Measurements from ENCODE around the gene MCTP2. TPM values are rescaled to one million over a fixed set of nuclear protein-coding genes. Genes with fewer than 3 reads are reported as not detected.

Gene MCTP2
- total RNA-seq, 1 experiment from 2014 or later: 0.19 TPM

DNA sequence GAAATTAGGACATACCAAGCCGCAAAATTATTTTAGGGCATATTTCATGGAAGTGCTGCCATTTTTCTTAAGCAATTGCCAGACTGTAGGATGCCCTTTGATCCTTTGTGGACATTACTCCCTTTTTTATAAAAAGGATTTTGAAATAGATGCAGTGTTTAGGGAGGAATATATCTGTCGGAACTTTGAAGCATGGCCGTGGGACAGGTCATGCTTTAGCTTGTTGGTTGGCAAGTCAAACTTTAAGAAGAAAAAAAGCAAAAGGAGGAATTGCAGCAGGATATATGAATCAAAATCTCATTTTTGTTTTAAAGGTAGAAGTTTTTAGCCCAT lies 122.1 kb downstream of the MCTP2 start:
- intact Hi-C loops (cut with micrococcal nuclease; ENCODE audit: unreplicated experiment): no loop called here
- no peak for TF ChIP-seq EZH2 (IDR thresholded peaks at IDR 0.05; ENCODE audit: borderline replicate concordance, low read depth, low read length, poor library complexity, severe bottlenecking)
- ChIA-PET CTCF (no interaction called here), POLR2A (ENCODE audit: low non-redundant PET) (no interaction called here)
- no TSS peak for BruUV-seq (replicated peaks)
- Histone ChIP-seq H3K27me3 (replicated peaks; ENCODE audit: insufficient read depth, low read depth, low read length, poor library complexity) (no peaks in the 10 kb centered on the region), H3K27ac (ENCODE audit: low read depth, low read length, poor library complexity, severe bottlenecking) (no peak overlapping the region), H3K36me3 (ENCODE audit: insufficient read depth, low read length, poor library complexity, severe bottlenecking) (no peaks in the 10 kb centered on the region), H3K9me3 (ENCODE audit: low read depth, low read length, poor library complexity, severe bottlenecking) (no peaks in the 10 kb centered on the region), H3K4me1 (ENCODE audit: insufficient read depth, low read length, poor library complexity, severe bottlenecking) (no peaks in the 10 kb centered on the region), H3K4me3 (ENCODE audit: low read depth, low read length, poor library complexity, severe bottlenecking) (no peak overlapping the region)
- DNase-seq (ENCODE audit: low spot score): no peak

DNA sequence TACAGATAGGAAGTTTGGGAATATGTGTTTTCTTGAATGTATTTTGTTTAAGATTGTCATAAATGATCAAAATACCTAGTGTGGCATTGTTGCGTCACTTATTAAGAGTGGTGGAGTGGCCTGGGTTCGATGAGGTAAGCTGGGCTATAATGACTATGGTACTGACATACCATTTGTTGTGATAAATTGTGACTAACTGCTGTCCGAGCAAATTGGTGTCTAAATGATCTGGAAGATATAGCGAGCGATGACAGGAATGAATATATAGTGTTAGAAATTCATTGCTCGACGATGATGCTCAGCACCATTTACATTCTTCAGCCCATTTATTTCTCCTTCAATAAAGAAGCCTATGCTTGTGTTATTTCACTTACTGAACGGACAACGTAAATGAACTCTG lies 123.3 kb downstream of the MCTP2 start:
- Histone ChIP-seq H3K4me1 (ENCODE audit: insufficient read depth, low read length, poor library complexity, severe bottlenecking) (no peaks in the 10 kb centered on the region), H3K9me3 (ENCODE audit: low read depth, low read length, poor library complexity, severe bottlenecking) (no peaks in the 10 kb centered on the region), H3K4me3 (ENCODE audit: low read depth, low read length, poor library complexity, severe bottlenecking) (no peak overlapping the region), H3K36me3 (ENCODE audit: insufficient read depth, low read length, poor library complexity, severe bottlenecking) (no peaks in the 10 kb centered on the region), H3K27ac (ENCODE audit: low read depth, low read length, poor library complexity, severe bottlenecking) (no peak overlapping the region), H3K27me3 (replicated peaks; ENCODE audit: insufficient read depth, low read depth, low read length, poor library complexity) (no peaks in the 10 kb centered on the region)
- intact Hi-C loops (cut with micrococcal nuclease; ENCODE audit: unreplicated experiment): no loop called here
- TF ChIP-seq EZH2 (IDR thresholded peaks at IDR 0.05; ENCODE audit: borderline replicate concordance, low read depth, low read length, poor library complexity, severe bottlenecking): no peak
- TF ChIP-seq, protein P1, sequence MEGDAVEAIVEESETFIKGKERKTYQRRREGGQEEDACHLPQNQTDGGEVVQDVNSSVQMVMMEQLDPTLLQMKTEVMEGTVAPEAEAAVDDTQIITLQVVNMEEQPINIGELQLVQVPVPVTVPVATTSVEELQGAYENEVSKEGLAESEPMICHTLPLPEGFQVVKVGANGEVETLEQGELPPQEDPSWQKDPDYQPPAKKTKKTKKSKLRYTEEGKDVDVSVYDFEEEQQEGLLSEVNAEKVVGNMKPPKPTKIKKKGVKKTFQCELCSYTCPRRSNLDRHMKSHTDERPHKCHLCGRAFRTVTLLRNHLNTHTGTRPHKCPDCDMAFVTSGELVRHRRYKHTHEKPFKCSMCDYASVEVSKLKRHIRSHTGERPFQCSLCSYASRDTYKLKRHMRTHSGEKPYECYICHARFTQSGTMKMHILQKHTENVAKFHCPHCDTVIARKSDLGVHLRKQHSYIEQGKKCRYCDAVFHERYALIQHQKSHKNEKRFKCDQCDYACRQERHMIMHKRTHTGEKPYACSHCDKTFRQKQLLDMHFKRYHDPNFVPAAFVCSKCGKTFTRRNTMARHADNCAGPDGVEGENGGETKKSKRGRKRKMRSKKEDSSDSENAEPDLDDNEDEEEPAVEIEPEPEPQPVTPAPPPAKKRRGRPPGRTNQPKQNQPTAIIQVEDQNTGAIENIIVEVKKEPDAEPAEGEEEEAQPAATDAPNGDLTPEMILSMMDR (conservative IDR thresholded peaks at IDR 0.05; ENCODE audit: low read depth, low read length): no peak
- BruUV-seq (replicated peaks): no TSS peak
- CTCF ChIA-PET: no interaction called here
- DNase-seq (ENCODE audit: low spot score): no peak
- POLR2A ChIA-PET (ENCODE audit: low non-redundant PET): no interaction called here

GRCh38 chr15:94359716-94360115 lies 128.4 kb downstream of the MCTP2 start:
- TF ChIP-seq EZH2 (IDR thresholded peaks at IDR 0.05; ENCODE audit: borderline replicate concordance, low read depth, low read length, poor library complexity, severe bottlenecking): no peak
- TF ChIP-seq, protein P1 (conservative IDR thresholded peaks at IDR 0.05; ENCODE audit: low read depth, low read length): no peak
- Histone ChIP-seq H3K4me1 (ENCODE audit: insufficient read depth, low read length, poor library complexity, severe bottlenecking) (no peaks in the 10 kb centered on the region), H3K36me3 (ENCODE audit: insufficient read depth, low read length, poor library complexity, severe bottlenecking) (no peaks in the 10 kb centered on the region), H3K27me3 (replicated peaks; ENCODE audit: insufficient read depth, low read depth, low read length, poor library complexity) (no peaks in the 10 kb centered on the region), H3K9me3 (ENCODE audit: low read depth, low read length, poor library complexity, severe bottlenecking) (no peaks in the 10 kb centered on the region), H3K4me3 (ENCODE audit: low read depth, low read length, poor library complexity, severe bottlenecking) (no peak overlapping the region), H3K27ac (ENCODE audit: low read depth, low read length, poor library complexity, severe bottlenecking) (no peak overlapping the region)
- ChIA-PET POLR2A (ENCODE audit: low non-redundant PET) (no interaction called here), CTCF (no interaction called here)
- DNase-seq (ENCODE audit: low spot score): no peak
- intact Hi-C loops (cut with micrococcal nuclease; ENCODE audit: unreplicated experiment): no loop called here
- no TSS peak for BruUV-seq (replicated peaks)

GRCh38 chr15:94360251-94360685 lies 128.9 kb downstream of the MCTP2 start:
- Histone ChIP-seq H3K4me3 (ENCODE audit: low read depth, low read length, poor library complexity, severe bottlenecking) (no peak overlapping the region), H3K36me3 (ENCODE audit: insufficient read depth, low read length, poor library complexity, severe bottlenecking) (no peaks in the 10 kb centered on the region), H3K4me1 (ENCODE audit: insufficient read depth, low read length, poor library complexity, severe bottlenecking) (no peaks in the 10 kb centered on the region), H3K27ac (ENCODE audit: low read depth, low read length, poor library complexity, severe bottlenecking) (no peak overlapping the region), H3K27me3 (replicated peaks; ENCODE audit: insufficient read depth, low read depth, low read length, poor library complexity) (no peaks in the 10 kb centered on the region), H3K9me3 (ENCODE audit: low read depth, low read length, poor library complexity, severe bottlenecking) (no peaks in the 10 kb centered on the region)
- intact Hi-C loops (cut with micrococcal nuclease; ENCODE audit: unreplicated experiment): no loop called here
- CTCF ChIA-PET: no interaction called here
- TF ChIP-seq, protein P1 (conservative IDR thresholded peaks at IDR 0.05; ENCODE audit: low read depth, low read length): no peak
- no peak for TF ChIP-seq EZH2 (IDR thresholded peaks at IDR 0.05; ENCODE audit: borderline replicate concordance, low read depth, low read length, poor library complexity, severe bottlenecking)
- DNase-seq (ENCODE audit: low spot score): no peak
- no TSS peak for BruUV-seq (replicated peaks)
- POLR2A ChIA-PET (ENCODE audit: low non-redundant PET): no interaction called here
